NB4 (cell line): ENCODE measurements around the gene ADGRE1.

ENCODE experiments used
- DNase-seq: peaks from one replicate; pipeline ENCODE4 v3.0.0; 2010; ENCODE audit warnings: low read depth
- H3K4me3 ChIP-seq: one replicate; pipeline ENCODE4 v1.5.1; 2011; ENCODE audit warnings: mild to moderate bottlenecking, low read depth, low read length, moderate library complexity
- MYC ChIP-seq: IDR thresholded peaks from 2 replicates; pipeline ENCODE4 v1.6.1; 2011; ENCODE audit warnings: low read depth, low read length
- POLR2A ChIP-seq: IDR thresholded peaks from 2 replicates; pipeline ENCODE4 v1.6.1; 2011; ENCODE audit warnings: mild to moderate bottlenecking; ENCODE audit not compliant: insufficient read length; ENCODE audit errors: extremely low read depth
- TF ChIP-seq, protein P1 (sequence below): IDR thresholded peaks from one replicate; pipeline ENCODE4 v1.5.1; 2012; ENCODE audit warnings: low read depth, low read length
- TF ChIP-seq, protein P2 (sequence below): IDR thresholded peaks from 2 replicates; pipeline ENCODE4 v1.6.1; 2011; ENCODE audit warnings: low read depth, low read length

The ADGRE1 gene

DNA sequence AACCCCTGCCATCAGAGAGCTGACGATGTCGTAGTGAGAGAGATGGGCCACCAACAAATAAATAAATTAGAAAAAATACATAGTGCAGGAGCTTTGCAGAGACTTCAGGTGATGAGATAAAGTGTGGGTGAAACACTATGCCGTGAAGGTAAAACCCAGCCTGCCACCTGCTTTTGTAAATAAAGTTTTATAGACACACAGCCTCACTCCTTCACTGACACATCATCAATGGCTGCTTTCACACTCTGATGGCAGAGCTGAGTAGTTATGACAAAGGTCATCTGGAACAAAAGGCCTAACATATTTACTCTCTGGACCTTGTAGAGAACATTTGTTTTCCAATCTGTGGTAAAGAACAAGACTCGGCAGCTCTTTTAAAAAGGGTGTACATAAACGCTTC lies 88.8 kb downstream of the ADGRE1 start:
- TF ChIP-seq, protein P1, sequence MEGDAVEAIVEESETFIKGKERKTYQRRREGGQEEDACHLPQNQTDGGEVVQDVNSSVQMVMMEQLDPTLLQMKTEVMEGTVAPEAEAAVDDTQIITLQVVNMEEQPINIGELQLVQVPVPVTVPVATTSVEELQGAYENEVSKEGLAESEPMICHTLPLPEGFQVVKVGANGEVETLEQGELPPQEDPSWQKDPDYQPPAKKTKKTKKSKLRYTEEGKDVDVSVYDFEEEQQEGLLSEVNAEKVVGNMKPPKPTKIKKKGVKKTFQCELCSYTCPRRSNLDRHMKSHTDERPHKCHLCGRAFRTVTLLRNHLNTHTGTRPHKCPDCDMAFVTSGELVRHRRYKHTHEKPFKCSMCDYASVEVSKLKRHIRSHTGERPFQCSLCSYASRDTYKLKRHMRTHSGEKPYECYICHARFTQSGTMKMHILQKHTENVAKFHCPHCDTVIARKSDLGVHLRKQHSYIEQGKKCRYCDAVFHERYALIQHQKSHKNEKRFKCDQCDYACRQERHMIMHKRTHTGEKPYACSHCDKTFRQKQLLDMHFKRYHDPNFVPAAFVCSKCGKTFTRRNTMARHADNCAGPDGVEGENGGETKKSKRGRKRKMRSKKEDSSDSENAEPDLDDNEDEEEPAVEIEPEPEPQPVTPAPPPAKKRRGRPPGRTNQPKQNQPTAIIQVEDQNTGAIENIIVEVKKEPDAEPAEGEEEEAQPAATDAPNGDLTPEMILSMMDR: no peak
- no peak overlapping the region for H3K4me3 ChIP-seq
- DNase-seq: no peak

DNA sequence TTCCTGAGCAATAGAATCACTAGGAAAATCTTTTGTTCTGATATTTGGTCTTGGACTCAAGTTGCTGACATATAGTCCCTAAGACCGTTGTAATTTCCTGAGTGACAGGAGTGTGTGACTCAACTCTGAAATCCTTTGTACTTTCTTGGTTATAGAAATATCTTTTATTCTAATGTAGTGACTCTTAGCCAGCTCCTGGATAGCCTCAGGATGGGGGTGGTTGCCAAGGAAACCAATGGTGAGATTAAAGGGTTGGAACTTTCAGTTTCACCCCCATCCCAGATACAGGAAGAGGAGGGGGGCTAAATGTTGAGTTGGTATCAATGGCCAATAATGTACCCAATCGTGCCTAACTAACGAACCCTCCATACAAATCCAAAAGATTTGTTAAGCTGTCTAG lies 92.0 kb downstream of the ADGRE1 start:
- no peak for DNase-seq
- TF ChIP-seq, protein P2, sequence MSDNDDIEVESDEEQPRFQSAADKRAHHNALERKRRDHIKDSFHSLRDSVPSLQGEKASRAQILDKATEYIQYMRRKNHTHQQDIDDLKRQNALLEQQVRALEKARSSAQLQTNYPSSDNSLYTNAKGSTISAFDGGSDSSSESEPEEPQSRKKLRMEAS: no peak
- TF ChIP-seq POLR2A: no peak
- TF ChIP-seq, protein P1: no peak
- TF ChIP-seq MYC: no peak
- no peak overlapping the region for H3K4me3 ChIP-seq

DNA sequence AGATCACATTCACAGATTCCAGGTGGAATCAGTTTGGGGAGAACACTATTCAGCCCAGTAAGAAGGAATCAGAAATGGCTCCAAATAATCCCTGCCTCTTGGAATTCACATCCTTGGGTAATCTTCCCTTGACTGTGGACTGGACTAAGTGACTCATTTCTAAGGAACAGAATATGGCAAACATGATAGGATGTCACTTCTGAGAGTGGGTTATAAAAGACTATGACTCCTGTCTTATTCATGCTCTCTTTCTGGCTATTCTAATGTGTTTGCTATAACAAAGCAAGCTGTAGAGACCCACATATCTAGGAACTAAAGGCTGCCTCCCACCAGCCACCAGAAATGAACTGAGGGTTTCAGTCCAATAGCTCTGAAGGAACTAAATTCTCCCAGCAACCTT lies 96.1 kb downstream of the ADGRE1 start:
- TF ChIP-seq POLR2A: no peak
- no peak for TF ChIP-seq MYC
- TF ChIP-seq, protein P2: no peak
- TF ChIP-seq, protein P1: no peak
- DNase-seq: no peak
- H3K4me3 ChIP-seq: no peak overlapping the region

DNA sequence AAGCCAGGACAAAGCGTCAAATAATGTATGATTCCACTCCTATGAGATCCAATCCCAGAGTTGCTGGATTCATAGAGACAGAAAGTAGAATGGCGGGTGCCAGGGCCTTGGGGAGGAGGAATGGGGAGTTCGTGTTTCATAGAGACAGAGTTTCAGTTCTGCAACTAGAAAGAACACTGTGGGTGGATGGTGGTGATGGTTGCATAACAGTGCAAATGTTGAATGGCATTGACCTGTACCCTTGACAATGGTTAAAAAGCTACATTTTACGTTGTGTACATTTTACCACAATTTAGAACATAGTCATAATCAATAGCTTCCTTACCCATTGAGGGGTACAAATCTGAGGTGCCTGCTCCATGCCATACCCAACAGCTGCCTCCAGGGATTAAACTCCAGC lies 100.5 kb downstream of the ADGRE1 start:
- TF ChIP-seq, protein P1: no peak
- TF ChIP-seq, protein P2: no peak
- no peak for TF ChIP-seq MYC
- no peak overlapping the region for H3K4me3 ChIP-seq
- peak; percentile 24 for DNase-seq

DNA sequence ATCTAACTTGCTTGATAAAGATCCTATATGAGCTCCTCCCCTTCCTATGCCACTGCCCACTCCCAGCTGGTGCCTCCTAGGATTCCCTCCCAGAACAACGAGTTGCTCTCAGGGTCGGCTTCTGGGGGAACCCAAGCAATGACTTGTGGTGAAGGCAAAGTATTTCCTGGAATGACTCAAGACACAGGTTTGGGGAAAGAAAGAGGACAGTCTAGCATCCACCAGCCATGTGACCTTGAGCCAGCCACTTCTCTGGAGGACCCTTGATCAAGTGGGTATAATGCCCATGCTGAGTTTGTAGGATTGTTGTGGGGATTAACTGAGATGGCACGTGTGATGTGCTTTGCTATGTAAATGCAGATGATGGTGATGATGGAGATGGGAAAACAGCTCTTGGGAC lies 100.9 kb downstream of the ADGRE1 start:
- DNase-seq: no peak
- TF ChIP-seq POLR2A (no peak), MYC (no peak)
- TF ChIP-seq, protein P1: no peak
- no peak overlapping the region for H3K4me3 ChIP-seq
